ENCODE measurements around the gene TICRR. TPM values are rescaled to one million over a fixed set of nuclear protein-coding genes. Genes with fewer than 3 reads are reported as not detected.

Gene TICRR
- total RNA-seq, 1 experiment from 2014 or later: 37.4 TPM

DNA sequence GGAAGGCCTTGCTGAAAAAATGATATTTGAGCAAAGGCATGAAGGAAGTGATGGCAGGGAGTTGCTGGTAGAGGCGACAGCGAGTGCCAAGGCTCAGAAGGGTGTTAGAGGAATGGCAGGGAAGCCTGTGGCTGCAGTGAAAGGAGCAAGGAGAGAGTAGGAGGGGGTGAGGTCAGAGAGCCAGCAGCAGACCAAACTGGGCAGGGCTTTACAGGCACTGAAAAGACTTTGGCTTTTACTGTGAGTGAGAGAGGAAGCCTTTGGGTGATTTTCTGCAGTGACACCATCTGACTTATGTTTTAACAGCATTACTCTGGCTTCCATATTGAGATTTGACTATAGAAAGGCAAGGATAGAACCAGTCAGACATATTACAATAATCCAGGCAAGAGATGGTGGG is 11.4 kb downstream of the TICRR start:
- Mint-ChIP-seq H3K9me3 (no peaks in the 10 kb centered on the region), H3K27me3 (ENCODE audit: low read depth) (no peaks in the 10 kb centered on the region), H3K4me3 (no peak overlapping the region), H3K27ac (no peak overlapping the region), H3K4me1 (peaks cover under 1% of the 10 kb centered on the region), H3K36me3 (peaks cover 47% of the 10 kb centered on the region)
- ATAC-seq: no peak
- ChIA-PET POLR2A (no interaction called here), CTCF (interaction anchor here (0.5 kb wide), 1 partner anchor 14 kb away, joined by 3 read pairs; no protein-coding TSS in a partner anchor)
- no peak for DNase-seq (ENCODE audit: low spot score)
- TF ChIP-seq, protein P1, sequence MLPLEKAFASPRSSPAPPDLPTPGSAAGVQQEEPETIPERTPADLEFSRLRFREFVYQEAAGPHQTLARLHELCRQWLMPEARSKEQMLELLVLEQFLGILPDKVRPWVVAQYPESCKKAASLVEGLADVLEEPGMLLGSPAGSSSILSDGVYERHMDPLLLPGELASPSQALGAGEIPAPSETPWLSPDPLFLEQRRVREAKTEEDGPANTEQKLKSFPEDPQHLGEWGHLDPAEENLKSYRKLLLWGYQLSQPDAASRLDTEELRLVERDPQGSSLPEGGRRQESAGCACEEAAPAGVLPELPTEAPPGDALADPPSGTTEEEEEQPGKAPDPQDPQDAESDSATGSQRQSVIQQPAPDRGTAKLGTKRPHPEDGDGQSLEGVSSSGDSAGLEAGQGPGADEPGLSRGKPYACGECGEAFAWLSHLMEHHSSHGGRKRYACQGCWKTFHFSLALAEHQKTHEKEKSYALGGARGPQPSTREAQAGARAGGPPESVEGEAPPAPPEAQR (CRISPR knock-in tag; IDR thresholded peaks at IDR 0.05): no peak
- no peak for TF ChIP-seq ESRRA (CRISPR knock-in tag; IDR thresholded peaks at IDR 0.05; ENCODE audit: borderline replicate concordance)
- TF ChIP-seq, protein P2, sequence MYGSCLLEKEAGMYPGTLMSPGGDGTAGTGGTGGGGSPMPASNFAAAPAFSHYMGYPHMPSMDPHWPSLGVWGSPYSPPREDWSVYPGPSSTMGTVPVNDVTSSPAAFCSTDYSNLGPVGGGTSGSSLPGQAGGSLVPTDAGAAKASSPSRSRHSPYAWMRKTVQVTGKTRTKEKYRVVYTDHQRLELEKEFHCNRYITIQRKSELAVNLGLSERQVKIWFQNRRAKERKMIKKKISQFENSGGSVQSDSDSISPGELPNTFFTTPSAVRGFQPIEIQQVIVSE (CRISPR knock-in tag; IDR thresholded peaks at IDR 0.05; ENCODE audit: borderline replicate concordance): no peak
- no peak for TF ChIP-seq ZNF317 (CRISPR knock-in tag; IDR thresholded peaks at IDR 0.05; ENCODE audit: borderline replicate concordance, low read depth)
- TF ChIP-seq, protein P3, sequence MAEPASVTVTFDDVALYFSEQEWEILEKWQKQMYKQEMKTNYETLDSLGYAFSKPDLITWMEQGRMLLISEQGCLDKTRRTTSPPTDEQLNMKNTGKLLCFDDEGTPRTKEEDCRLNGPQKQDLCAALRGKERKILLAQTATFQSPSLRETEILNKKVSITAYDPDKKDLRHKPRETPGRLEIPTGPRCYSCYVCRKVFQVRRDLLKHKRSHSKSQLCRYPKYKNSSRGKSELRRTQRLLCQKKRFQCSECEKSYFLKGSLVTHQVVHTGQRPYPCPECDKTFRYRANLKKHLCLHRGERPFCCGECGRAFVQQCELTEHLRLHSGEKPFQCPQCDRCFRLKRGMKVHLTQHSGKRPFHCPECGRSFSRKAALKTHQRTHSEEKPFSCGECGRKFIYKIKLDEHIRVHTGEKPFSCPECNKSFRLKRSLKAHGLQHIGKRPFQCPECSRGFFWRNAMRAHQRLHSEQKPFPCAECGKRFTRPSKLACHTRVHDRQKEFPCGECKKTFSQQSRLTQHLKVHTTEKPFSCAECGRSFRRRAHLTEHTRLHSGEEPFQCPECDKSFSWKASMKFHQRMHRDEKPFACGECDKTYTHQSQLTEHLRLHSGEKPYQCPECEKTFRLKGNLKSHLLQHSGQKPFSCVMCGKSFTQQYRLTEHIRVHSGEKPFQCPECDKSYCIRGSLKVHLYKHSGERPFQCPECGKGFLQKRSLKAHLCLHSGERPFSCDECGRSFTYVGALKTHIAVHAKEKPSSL (CRISPR knock-in tag; conservative IDR thresholded peaks at IDR 0.05): no peak
- no peak for TF ChIP-seq FOXK1 (CRISPR knock-in tag; IDR thresholded peaks at IDR 0.05)
- TF ChIP-seq TEAD4 (CRISPR knock-in tag; IDR thresholded peaks at IDR 0.05): no peak
- no peak for TF ChIP-seq MXD4 (CRISPR knock-in tag; IDR thresholded peaks at IDR 0.05; ENCODE audit: borderline replicate concordance)
- TF ChIP-seq EMX1 (CRISPR knock-in tag; IDR thresholded peaks at IDR 0.05): no peak
- no peak for TF ChIP-seq OVOL2 (CRISPR knock-in tag; IDR thresholded peaks at IDR 0.05; ENCODE audit: borderline replicate concordance)
- TF ChIP-seq ATF1 (CRISPR knock-in tag; IDR thresholded peaks at IDR 0.05): no peak
- TF ChIP-seq, protein P4, sequence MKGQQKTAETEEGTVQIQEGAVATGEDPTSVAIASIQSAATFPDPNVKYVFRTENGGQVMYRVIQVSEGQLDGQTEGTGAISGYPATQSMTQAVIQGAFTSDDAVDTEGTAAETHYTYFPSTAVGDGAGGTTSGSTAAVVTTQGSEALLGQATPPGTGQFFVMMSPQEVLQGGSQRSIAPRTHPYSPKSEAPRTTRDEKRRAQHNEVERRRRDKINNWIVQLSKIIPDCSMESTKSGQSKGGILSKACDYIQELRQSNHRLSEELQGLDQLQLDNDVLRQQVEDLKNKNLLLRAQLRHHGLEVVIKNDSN (CRISPR knock-in tag; IDR thresholded peaks at IDR 0.05): no peak
- TF ChIP-seq ZNF219 (CRISPR knock-in tag; IDR thresholded peaks at IDR 0.05; ENCODE audit: borderline replicate concordance): no peak
- TF ChIP-seq, protein P5, sequence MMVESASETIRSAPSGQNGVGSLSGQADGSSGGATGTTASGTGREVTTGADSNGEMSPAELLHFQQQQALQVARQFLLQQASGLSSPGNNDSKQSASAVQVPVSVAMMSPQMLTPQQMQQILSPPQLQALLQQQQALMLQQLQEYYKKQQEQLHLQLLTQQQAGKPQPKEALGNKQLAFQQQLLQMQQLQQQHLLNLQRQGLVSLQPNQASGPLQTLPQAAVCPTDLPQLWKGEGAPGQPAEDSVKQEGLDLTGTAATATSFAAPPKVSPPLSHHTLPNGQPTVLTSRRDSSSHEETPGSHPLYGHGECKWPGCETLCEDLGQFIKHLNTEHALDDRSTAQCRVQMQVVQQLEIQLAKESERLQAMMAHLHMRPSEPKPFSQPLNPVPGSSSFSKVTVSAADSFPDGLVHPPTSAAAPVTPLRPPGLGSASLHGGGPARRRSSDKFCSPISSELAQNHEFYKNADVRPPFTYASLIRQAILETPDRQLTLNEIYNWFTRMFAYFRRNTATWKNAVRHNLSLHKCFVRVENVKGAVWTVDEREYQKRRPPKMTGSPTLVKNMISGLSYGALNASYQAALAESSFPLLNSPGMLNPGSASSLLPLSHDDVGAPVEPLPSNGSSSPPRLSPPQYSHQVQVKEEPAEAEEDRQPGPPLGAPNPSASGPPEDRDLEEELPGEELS (CRISPR knock-in tag; IDR thresholded peaks at IDR 0.05): no peak

DNA sequence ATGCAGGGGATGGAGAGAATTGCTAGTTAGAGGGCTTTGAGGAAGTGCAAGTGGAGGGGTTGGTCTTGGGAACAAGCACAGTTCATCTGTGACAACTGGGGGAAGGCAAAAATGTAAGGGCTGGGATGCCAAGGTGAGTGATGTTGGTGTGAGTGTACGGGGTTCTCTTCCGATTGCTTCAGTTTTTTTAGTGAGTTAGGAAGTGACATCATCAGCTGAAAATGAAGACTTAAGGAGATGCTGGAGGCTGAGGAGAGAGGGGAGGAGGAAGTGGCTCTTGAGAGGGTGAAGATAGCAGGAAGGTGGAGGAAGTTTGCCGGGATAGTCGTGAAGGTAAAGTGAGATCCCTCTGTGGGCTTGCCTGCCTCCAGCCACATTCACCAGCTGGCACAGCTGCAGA is 12.7 kb downstream of the TICRR start:
- no peak overlapping the region for H3K27ac Mint-ChIP-seq
- peaks cover 50% of the 10 kb centered on the region for H3K36me3 Mint-ChIP-seq
- TF ChIP-seq TCF7 (CRISPR knock-in tag; IDR thresholded peaks at IDR 0.05; ENCODE audit: low read depth): no peak
- TF ChIP-seq NFYB (CRISPR knock-in tag; conservative IDR thresholded peaks at IDR 0.05; ENCODE audit: low read depth): no peak
- no peak for TF ChIP-seq ESRRA (CRISPR knock-in tag; IDR thresholded peaks at IDR 0.05; ENCODE audit: borderline replicate concordance)
- no peak for DNase-seq (ENCODE audit: low spot score)
- ATAC-seq: no peak
- H3K4me1 Mint-ChIP-seq: no peaks in the 10 kb centered on the region
- no peaks in the 10 kb centered on the region for H3K27me3 Mint-ChIP-seq (ENCODE audit: low read depth)
- POLR2A ChIA-PET: no interaction called here
- no peak overlapping the region for H3K4me3 Mint-ChIP-seq
- CTCF ChIA-PET: no interaction called here
- H3K9me3 Mint-ChIP-seq: no peaks in the 10 kb centered on the region

DNA sequence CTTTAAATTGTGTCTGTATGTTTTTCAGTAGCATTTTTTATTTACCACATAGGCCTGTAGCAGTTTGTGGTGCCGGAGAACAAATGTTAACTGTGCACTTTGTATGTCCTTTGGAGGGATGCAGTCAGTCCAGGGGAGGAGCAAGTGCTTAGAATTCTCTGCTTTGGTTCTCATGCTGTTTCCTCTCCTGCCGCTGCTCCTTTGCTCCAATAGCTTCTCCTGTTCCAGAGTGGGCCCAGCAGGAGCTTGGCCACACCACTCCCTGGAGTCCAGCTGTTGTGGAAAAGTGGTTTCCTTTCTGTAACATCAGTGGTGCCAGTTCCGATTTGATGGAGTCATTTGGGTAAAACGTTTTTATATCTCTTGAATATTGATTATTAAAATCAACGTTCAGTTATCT is 16.6 kb downstream of the TICRR start:
- peaks cover 59% of the 10 kb centered on the region for H3K36me3 Mint-ChIP-seq
- ChIA-PET POLR2A (no interaction called here), CTCF (no interaction called here)
- ATAC-seq (no peak), DNase-seq (ENCODE audit: low spot score) (no peak)
- no peak overlapping the region for H3K4me3 Mint-ChIP-seq
- no peaks in the 10 kb centered on the region for H3K4me1 Mint-ChIP-seq
- TF ChIP-seq CREB1 (CRISPR knock-in tag; IDR thresholded peaks at IDR 0.05): no peak
- no peak for TF ChIP-seq IRF2 (CRISPR knock-in tag; IDR thresholded peaks at IDR 0.05; ENCODE audit: borderline replicate concordance, low read depth)
- no peak for TF ChIP-seq RORB (CRISPR knock-in tag; IDR thresholded peaks at IDR 0.05)
- TF ChIP-seq NR2C2 (CRISPR knock-in tag; IDR thresholded peaks at IDR 0.05): no peak
- H3K27me3 Mint-ChIP-seq (ENCODE audit: low read depth): no peaks in the 10 kb centered on the region
- no peak overlapping the region for H3K27ac Mint-ChIP-seq
- no peaks in the 10 kb centered on the region for H3K9me3 Mint-ChIP-seq

Measured in WTC11 (cell line).